GM21576 (cell line): ENCODE measurements around the gene TIGD2.

ENCODE experiments used
- ATAC-seq: cut with Tn5 transposase; IDR thresholded peaks from one replicate; pipeline ENCODE4 v1.9.1; 2021; ENCODE audit warnings: mild to moderate bottlenecking, moderate library complexity; ENCODE audit not compliant: unreplicated experiment

The TIGD2 gene

DNA sequence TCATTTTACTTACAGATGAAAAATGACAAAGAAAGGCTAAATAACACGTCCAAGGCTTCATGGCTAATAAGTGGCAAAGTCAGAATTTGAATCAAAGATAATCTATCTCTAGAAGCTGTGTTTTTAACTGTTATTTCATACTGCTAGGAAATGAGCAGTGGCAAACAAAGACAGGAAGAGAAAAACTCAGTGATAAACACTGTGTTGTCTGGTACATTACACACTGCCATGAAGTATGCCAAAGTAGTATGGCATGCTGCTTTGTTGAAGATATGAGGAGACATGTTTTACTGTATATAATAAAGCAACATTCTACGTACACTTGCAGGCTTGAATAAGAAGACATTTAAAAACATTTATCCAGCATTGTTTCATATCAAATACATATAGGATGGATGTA, 49.5 kb downstream of the TIGD2 start:
- no peak for ATAC-seq

DNA sequence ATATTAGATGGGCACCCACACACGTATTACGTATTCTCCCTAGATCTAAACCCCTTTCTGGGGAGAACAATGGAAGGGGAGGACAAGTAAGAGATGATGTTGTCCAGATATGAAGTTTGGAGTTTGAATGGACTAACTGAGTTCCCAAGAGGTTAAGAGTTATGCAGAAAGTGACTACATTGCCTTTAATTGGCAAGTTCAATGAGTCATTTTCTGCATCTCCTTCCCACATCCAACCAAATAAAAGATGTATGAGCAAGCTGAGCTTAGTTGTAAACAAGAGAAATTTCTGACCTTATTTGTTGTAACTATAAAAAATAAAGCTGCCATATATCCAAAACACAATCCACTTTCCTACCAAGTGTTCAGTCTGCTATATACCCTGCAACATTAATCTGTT, 50.5 kb downstream of the TIGD2 start:
- ATAC-seq, result no peak

DNA sequence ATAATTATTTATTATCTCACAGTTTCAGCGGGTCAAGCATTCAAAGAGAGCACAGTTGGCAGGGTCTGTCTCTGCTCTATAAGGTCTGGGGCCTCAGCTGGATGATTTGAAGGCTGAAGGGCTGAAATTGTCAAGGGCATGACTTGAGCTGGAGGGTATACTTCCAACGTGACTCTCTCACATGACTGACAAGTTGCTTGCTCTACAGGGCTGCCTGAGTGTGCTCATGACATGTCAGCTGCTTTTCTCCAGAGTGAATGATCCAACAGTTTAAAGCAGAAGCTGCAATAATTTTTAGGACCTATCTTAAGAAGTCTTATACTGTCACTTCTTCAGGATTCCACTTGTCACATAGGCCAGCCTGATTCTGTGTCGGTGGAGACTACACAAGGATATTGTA, 51.2 kb downstream of the TIGD2 start:
- ATAC-seq, result no peak

DNA sequence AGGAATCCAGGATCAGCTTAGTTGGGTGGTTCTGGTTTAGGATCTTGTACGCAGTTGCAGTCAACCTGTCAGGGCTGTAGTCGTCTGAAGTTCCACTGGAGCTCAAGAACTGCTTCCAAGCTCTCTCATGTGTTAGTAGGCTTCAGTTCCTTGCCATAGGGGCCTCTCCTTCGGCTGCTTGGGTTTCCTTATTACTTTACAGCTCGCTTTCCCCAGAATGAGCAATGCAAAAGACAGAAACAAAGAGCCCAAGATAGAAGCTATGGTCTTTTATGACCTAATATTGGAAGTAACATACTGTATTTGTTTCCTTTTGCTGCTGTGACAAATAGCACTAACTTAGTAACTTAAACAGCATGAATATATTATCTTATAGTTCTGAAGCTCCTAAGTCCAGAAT, 51.7 kb downstream of the TIGD2 start:
- ATAC-seq, result no peak

DNA sequence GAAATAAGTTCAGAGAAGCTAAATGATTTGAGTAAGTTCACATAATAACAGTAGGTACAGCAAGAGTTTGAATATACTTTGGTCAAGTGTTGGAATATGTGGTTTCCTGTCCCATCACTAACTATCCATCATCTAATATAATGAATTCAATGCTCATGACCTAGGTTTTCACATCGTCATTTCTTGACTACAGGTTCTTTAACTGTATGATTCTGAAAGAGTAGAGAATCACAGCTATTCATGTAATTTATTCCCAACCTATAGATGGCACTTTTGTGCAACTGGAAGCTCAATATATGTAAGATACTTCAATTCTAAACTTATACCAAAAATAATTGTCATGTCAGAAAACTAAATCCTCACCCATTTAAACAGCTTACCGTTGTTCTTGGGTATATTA, 53.1 kb downstream of the TIGD2 start:
- no peak for ATAC-seq
